Heart left ventricle (tissue), 13 donors: ENCODE measurements around the gene PANK4.

Experiments used
- POLR2A ChIP-seq, 2 donors: fragments of 450-650 bp; IDR thresholded peaks; one replicate each; pipeline ENCODE4 v1.6.1; 2017; ENCODE audit warnings: antibody characterized with exemption in 2 of 2, mild to moderate bottlenecking in 2 of 2, moderate library complexity in 2 of 2
- TF ChIP-seq, protein P1 (sequence below), 12 donors: fragments of 200-600 bp; sonication (generic) in 4 of 12; IDR thresholded peaks; one replicate each; pipeline versions ENCODE4 v1.5.0 to v1.8.0; 2018 to 2022; ENCODE audit warnings: antibody characterized with exemption in 12 of 12, mild to moderate bottlenecking in 5 of 12
- donor health status: ischemic (EF 13 %, LVEDD 7.1; RV severe dilation, severe dysfunction).
- donor health status: DM: no; HTN: yes; CAD: no.
- donor health status: DM: no; HTN: no; CAD: no.
- donor health status: ischemic (EF 25% LVEDD 6.9; RV normal size, moderate dysfunction).
- donor health status: ischemic (EF 25% LVEDD 5.7; RV mildly dilated, moderate dysfunction).
- donor health status: ischemic (EF 35%, LVEDD 5.7; RV mildly dilated, moderate dysfunction).
- donor health status: nonischemic (EF 11% LVEDD 7.7; RV severe dilation, severe dysfunction).
- donor health status: DM: yes; HTN: yes; CAD: no.
- donor health status: PGD.
- donor health status: ischemic (EF 29% LVEDD 5.4; RV normal size, mild dysfunction).
- donor health status: nonischemic (EF 23%, LVEDD 6.1; RV moderate dilation, normal function).

DNA sequence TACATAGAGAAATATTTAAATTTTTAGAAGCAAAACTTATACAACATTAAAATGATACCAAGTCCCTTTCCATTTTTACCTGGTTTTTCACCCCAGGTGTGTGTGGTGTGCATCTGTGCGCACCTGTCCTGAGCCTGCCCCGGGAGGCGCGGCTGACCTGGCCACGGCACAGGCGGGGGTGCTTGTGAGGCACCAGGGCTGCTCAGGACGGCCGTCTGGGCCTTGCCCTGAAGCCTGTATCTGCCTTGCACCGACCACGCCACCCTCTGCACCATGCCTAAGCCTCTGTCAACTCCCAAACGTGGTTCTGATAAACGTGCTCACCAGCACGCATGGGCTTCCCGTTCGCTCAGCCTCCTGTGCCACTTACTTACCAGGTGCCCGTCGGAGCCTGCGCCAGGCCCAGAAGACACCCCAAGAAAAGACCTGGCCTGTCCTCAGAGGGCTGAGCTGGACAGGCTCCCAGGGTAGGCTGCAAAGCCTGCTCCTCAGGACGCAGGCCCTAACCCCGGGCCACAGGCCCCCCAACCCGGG is 20.9 kb downstream of the PANK4 start:
- TF ChIP-seq, protein P1, sequence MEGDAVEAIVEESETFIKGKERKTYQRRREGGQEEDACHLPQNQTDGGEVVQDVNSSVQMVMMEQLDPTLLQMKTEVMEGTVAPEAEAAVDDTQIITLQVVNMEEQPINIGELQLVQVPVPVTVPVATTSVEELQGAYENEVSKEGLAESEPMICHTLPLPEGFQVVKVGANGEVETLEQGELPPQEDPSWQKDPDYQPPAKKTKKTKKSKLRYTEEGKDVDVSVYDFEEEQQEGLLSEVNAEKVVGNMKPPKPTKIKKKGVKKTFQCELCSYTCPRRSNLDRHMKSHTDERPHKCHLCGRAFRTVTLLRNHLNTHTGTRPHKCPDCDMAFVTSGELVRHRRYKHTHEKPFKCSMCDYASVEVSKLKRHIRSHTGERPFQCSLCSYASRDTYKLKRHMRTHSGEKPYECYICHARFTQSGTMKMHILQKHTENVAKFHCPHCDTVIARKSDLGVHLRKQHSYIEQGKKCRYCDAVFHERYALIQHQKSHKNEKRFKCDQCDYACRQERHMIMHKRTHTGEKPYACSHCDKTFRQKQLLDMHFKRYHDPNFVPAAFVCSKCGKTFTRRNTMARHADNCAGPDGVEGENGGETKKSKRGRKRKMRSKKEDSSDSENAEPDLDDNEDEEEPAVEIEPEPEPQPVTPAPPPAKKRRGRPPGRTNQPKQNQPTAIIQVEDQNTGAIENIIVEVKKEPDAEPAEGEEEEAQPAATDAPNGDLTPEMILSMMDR (IDR thresholded peaks at IDR 0.05) = no peak
- no peak for TF ChIP-seq POLR2A (IDR thresholded peaks at IDR 0.05)
